Stimulated activated CD4-positive, alpha-beta T cell treated with anti-CD3 and anti-CD28 coated beads, TNF-alpha, amount 100 ng/mL, for 24 hours (primary cell): ENCODE measurements around the gene ORM2.
A peak's percentile ranks its signal among the peaks of the same experiment; 100 is the strongest.
"Not testable (repeated sequence)": the region's sequence is repeated elsewhere in the genome, so short reads cannot be mapped to it uniquely, and the experiment has no call there.

Source experiments
- DNase-seq, 3 experiments: peaks; one replicate each; pipeline ENCODE4 v3.0.0-alpha.2; 2020; ENCODE audit warnings: low read depth in 3 of 3

Gene ORM2

GRCh38 chr9:114314881-114315722, 14.6 kb upstream of the ORM2 start:
- DNase-seq: no peak

GRCh38 chr9:114315723-114316363, 13.8 kb upstream of the ORM2 start:
- no peak for DNase-seq

GRCh38 chr9:114316605-114317230, 13.0 kb upstream of the ORM2 start:
- no peak for DNase-seq

- no peak for DNase-seq
Measured at GRCh38 chr9:114317665-114318357, 11.9 kb upstream of the ORM2 start.

GRCh38 chr9:114318416-114318815, 11.3 kb upstream of the ORM2 start:
- no peak for DNase-seq

- no peak for DNase-seq
Measured at GRCh38 chr9:114319147-114319546, 10.5 kb upstream of the ORM2 start.

- DNase-seq: not testable (repeated sequence)
Measured at GRCh38 chr9:114320710-114321109, 9.0 kb upstream of the ORM2 start.

- DNase-seq: peak in 2 of 3 experiments; percentile 11 to 30
Measured at GRCh38 chr9:114321759-114322158, 7.9 kb upstream of the ORM2 start.

- DNase-seq: not testable (repeated sequence)
Measured at GRCh38 chr9:114322160-114322818, 7.4 kb upstream of the ORM2 start.

- not testable (repeated sequence) for DNase-seq
Measured at GRCh38 chr9:114322831-114323531, 6.7 kb upstream of the ORM2 start, which contains the start of gene ORM1. ORM1 (plus strand) TSS chr9:114323098; CDS start chr9:114323134, 36 bp downstream.

GRCh38 chr9:114323849-114324248, 5.8 kb upstream of the ORM2 start:
- DNase-seq: not testable (repeated sequence)

- no peak for DNase-seq
Measured at GRCh38 chr9:114324492-114324891, 5.2 kb upstream of the ORM2 start.

GRCh38 chr9:114324965-114325364, 4.7 kb upstream of the ORM2 start:
- DNase-seq: not testable (repeated sequence)

GRCh38 chr9:114325684-114326254, 3.9 kb upstream of the ORM2 start:
- DNase-seq: not testable (repeated sequence)

GRCh38 chr9:114327749-114328148, 1.9 kb upstream of the ORM2 start:
- DNase-seq: no peak

GRCh38 chr9:114328357-114328820, 1.3 kb upstream of the ORM2 start:
- not testable (repeated sequence) for DNase-seq

- not testable (repeated sequence) for DNase-seq
Measured at GRCh38 chr9:114328937-114329624, 588 bp upstream of the ORM2 start.

- no peak for DNase-seq
Measured at GRCh38 chr9:114330636-114331035, 967 bp downstream of the ORM2 start.
